SH-SY5Y (cell line): ENCODE data around the gene LITAF.

ENCODE experiments used
- GATA2 ChIP-seq: IDR thresholded peaks from 2 replicates; pipeline ENCODE4 v1.6.1; 2011; ENCODE audit warnings: mild to moderate bottlenecking, low read depth, low read length
- GATA3 ChIP-seq: IDR thresholded peaks from 2 replicates; pipeline ENCODE4 v1.6.1; 2011; ENCODE audit warnings: low read depth, mild to moderate bottlenecking, low read length, moderate library complexity

- TF ChIP-seq GATA2: no peak
- no peak for TF ChIP-seq GATA3
These were observed 34.3 kb downstream of the LITAF start for GRCh38 chr16:11552440-11552839.
